Neural cell (in vitro differentiated cells): Measurements from ENCODE around the gene PTGES. TPM values are rescaled to one million over a fixed set of nuclear protein-coding genes. Genes with fewer than 3 reads are reported as not detected.

Source experiments
- H2AFZ ChIP-seq: fragments of 200-600, 300-800 bp; sonication (generic), shearing (Covaris generic); 2 replicates; pipeline ENCODE4 v1.6.0; 2014; ENCODE audit warnings: low read depth, mild to moderate bottlenecking, antibody characterized with exemption, low read length, moderate library complexity
- H3F3A ChIP-seq: fragments of 200-600 bp; shearing (Covaris generic); 2 replicates; pipeline ENCODE4 v1.6.1; 2016; ENCODE audit warnings: mild to moderate bottlenecking, moderate library complexity, mixed read lengths, antibody characterized with exemption, low read length; ENCODE audit not compliant: insufficient read depth, poor library complexity, severe bottlenecking
- H3K27ac ChIP-seq: fragments of 200-600, 300-800 bp; sonication (generic), shearing (Covaris generic); 2 replicates; pipeline ENCODE4 v1.5.1; 2014; ENCODE audit warnings: mild to moderate bottlenecking, low read length, moderate library complexity
- H3K27me3 ChIP-seq: fragments of 300-800, 200-600 bp; sonication (generic), shearing (Covaris generic); 2 replicates; pipeline ENCODE4 v1.6.0; 2014; ENCODE audit warnings: mild to moderate bottlenecking, low read depth, low read length, moderate library complexity; ENCODE audit not compliant: insufficient read depth
- H3K36me3 ChIP-seq: fragments of 300-800, 200-600 bp; sonication (generic), shearing (Covaris generic); 2 replicates; pipeline ENCODE4 v1.5.1; 2014; ENCODE audit warnings: mild to moderate bottlenecking, antibody characterized with exemption, low read length, moderate library complexity; ENCODE audit not compliant: insufficient read depth
- H3K4me2 ChIP-seq: fragments of 300-800, 200-600 bp; sonication (generic), shearing (Covaris generic); 2 replicates; pipeline ENCODE4 v1.6.0; 2014; ENCODE audit warnings: mild to moderate bottlenecking, low read length
- H3K4me3 ChIP-seq: fragments of 300-800, 200-600 bp; sonication (generic), shearing (Covaris generic); 2 replicates; pipeline ENCODE4 v1.5.1; 2014; ENCODE audit warnings: mild to moderate bottlenecking, low read length, moderate library complexity
- H3K79me2 ChIP-seq: fragments of 200-600 bp; shearing (Covaris generic); replicated peaks from 2 replicates; pipeline ENCODE4 v1.6.0; 2014; ENCODE audit warnings: mild to moderate bottlenecking, low read length, moderate library complexity; ENCODE audit not compliant: insufficient read depth
- H3K9ac ChIP-seq: fragments of 300-800, 200-600 bp; sonication (generic), shearing (Covaris generic); 2 replicates; pipeline ENCODE4 v1.6.1; 2016; ENCODE audit warnings: mild to moderate bottlenecking, low read length, mixed read lengths
- H3K9me2 ChIP-seq: fragments of 200-600 bp; shearing (Covaris generic); 2 replicates; pipeline ENCODE4 v1.6.1; 2016; ENCODE audit warnings: mild to moderate bottlenecking, low read length, mixed read lengths; ENCODE audit not compliant: insufficient read depth
- H3K9me3 ChIP-seq: fragments of 200-600, 300-800 bp; sonication (generic), shearing (Covaris generic); 2 replicates; pipeline ENCODE4 v1.6.1; 2016; ENCODE audit warnings: mild to moderate bottlenecking, mixed run types, low read length, moderate library complexity, mixed read lengths
- H4K20me1 ChIP-seq: fragments of 200-600 bp; shearing (Covaris generic); 2 replicates; pipeline ENCODE4 v1.6.1; 2016; ENCODE audit warnings: mild to moderate bottlenecking, mixed run types; ENCODE audit not compliant: insufficient read depth
- CTCF ChIP-seq: fragments of 450-650 bp; IDR thresholded peaks from 2 replicates; pipeline ENCODE4 v1.5.1; 2014; ENCODE audit warnings: antibody characterized with exemption, mild to moderate bottlenecking, moderate library complexity; ENCODE audit not compliant: poor library complexity, severe bottlenecking
- EP300 ChIP-seq: fragments of 450-650 bp; conservative IDR thresholded peaks from 2 replicates; pipeline ENCODE4 v1.6.1; 2014; ENCODE audit warnings: antibody characterized with exemption, mild to moderate bottlenecking, moderate library complexity; ENCODE audit not compliant: poor library complexity, severe bottlenecking
- EZH2 ChIP-seq: fragments of 200-600, 300-800 bp; shearing (Covaris generic), sonication (generic); IDR thresholded peaks from 2 replicates; pipeline ENCODE4 v1.6.1; 2014; ENCODE audit warnings: antibody characterized with exemption, low read length, borderline replicate concordance, mild to moderate bottlenecking; ENCODE audit not compliant: insufficient read depth, poor library complexity, severe bottlenecking
- MXI1 ChIP-seq: fragments of 450-650 bp; conservative IDR thresholded peaks from 2 replicates; pipeline ENCODE4 v1.6.1; 2014; ENCODE audit warnings: antibody characterized with exemption, mild to moderate bottlenecking; ENCODE audit not compliant: poor library complexity, severe bottlenecking
- POLR2AphosphoS5 ChIP-seq: IDR thresholded peaks from 2 replicates; pipeline ENCODE4 v1.6.1; 2012
- RAD21 ChIP-seq: fragments of 450-650 bp; conservative IDR thresholded peaks from 2 replicates; pipeline ENCODE4 v1.6.1; 2014; ENCODE audit warnings: antibody characterized with exemption, mild to moderate bottlenecking, moderate library complexity
- REST ChIP-seq: IDR thresholded peaks from 2 replicates; pipeline ENCODE4 v1.6.1; 2012; ENCODE audit warnings: borderline replicate concordance
- SMC3 ChIP-seq: fragments of 450-650 bp; conservative IDR thresholded peaks from 2 replicates; pipeline ENCODE4 v1.6.1; 2014; ENCODE audit warnings: antibody characterized with exemption, mild to moderate bottlenecking, moderate library complexity; ENCODE audit not compliant: poor library complexity
- TAF1 ChIP-seq: IDR thresholded peaks from 2 replicates; pipeline ENCODE4 v1.6.1; 2012; ENCODE audit warnings: low read depth
- polyA plus RNA-seq: library from polyadenylated mRNA; depleted of rRNA; stranded (reverse); fragments of >200 nt; gene quantifications from 2 replicates; pipeline ENCODE4 v1.2.3, GENCODE V29; 2014

Gene PTGES
- polyA plus RNA-seq, 1 donor from 2014 or later = 0.63 TPM

- H4K20me1 ChIP-seq = no peaks in the 10 kb centered on the region
- H2AFZ ChIP-seq = no peak overlapping the region
- no peaks in the 10 kb centered on the region for H3K9me2 ChIP-seq
- no peaks in the 10 kb centered on the region for H3F3A ChIP-seq
- no peaks in the 10 kb centered on the region for H3K36me3 ChIP-seq
- no peak overlapping the region for H3K9ac ChIP-seq
- no peaks in the 10 kb centered on the region for H3K9me3 ChIP-seq
- H3K27ac ChIP-seq = no peak overlapping the region
- TF ChIP-seq SMC3 (no peak), RAD21 (no peak), POLR2AphosphoS5 (no peak), CTCF (no peak), REST (no peak), EP300 (no peak), TAF1 (no peak), MXI1 (no peak), EZH2 (no peak)
- no peaks in the 10 kb centered on the region for H3K79me2 ChIP-seq
- no peaks in the 10 kb centered on the region for H3K27me3 ChIP-seq
- no peak overlapping the region for H3K4me2 ChIP-seq
- no peak overlapping the region for H3K4me3 ChIP-seq
Measured at GRCh38 chr9:129774791-129775447, 22.1 kb upstream of the PTGES start.

GRCh38 chr9:129773262-129774048 is 20.6 kb upstream of the PTGES start:
- H3K9ac ChIP-seq = no peak overlapping the region
- H3F3A ChIP-seq = no peaks in the 10 kb centered on the region
- no peaks in the 10 kb centered on the region for H3K27me3 ChIP-seq
- H3K9me3 ChIP-seq = no peaks in the 10 kb centered on the region
- no peak for TF ChIP-seq EP300
- no peak for TF ChIP-seq CTCF
- TF ChIP-seq MXI1 = no peak
- no peak for TF ChIP-seq POLR2AphosphoS5
- TF ChIP-seq REST = no peak
- no peak for TF ChIP-seq EZH2
- TF ChIP-seq RAD21 = no peak
- no peak for TF ChIP-seq TAF1
- no peaks in the 10 kb centered on the region for H3K9me2 ChIP-seq
- no peak overlapping the region for H2AFZ ChIP-seq
- no peak overlapping the region for H3K27ac ChIP-seq
- no peaks in the 10 kb centered on the region for H3K79me2 ChIP-seq
- H3K4me3 ChIP-seq = no peak overlapping the region
- no peaks in the 10 kb centered on the region for H3K36me3 ChIP-seq
- no peak overlapping the region for H3K4me2 ChIP-seq
- H4K20me1 ChIP-seq = no peaks in the 10 kb centered on the region
